ENCODE measurements around the gene BTBD7. TPM values are rescaled to one million over a fixed set of nuclear protein-coding genes. Genes with fewer than 3 reads are reported as not detected.
A peak's percentile ranks its signal among the peaks of the same experiment; 100 is the strongest.

The BTBD7 gene
- total RNA-seq, 2 experiments from 2014 or later: 12.5 to 12.6 TPM

DNA sequence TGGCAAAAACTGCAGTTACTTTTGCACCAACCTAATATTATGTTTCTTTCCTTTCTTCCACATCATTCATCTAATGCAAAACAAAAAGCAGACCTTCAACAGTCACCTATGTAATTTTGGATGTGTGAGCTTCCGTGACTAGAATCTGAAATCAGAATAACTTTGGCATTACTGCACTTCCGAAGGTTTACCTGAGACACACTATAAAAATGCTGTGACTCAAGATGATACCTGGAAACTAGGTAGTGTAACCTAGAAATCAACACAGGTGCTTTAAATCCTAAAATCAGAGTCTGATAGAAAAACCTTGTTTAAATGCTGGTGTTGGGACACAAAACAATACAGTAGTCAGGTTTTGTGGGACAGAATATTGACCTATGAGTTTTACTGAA, 2.2 kb downstream of the BTBD7 start:
- Mint-ChIP-seq H3K9me3 (no peaks in the 10 kb centered on the region), H3K27me3 (no peaks in the 10 kb centered on the region), H3K4me1 (ENCODE audit: low read depth) (peaks cover 68% of the 10 kb centered on the region), H3K27ac (no peak overlapping the region), H3K4me3 (peak overlapping the region; percentile 96), H3K36me3 (ENCODE audit: low read depth) (peaks cover 14% of the 10 kb centered on the region)
- Histone ChIP-seq H3K27ac (ENCODE audit: low read depth in 1 of 2, low read length in 2 of 2) (no peak overlapping the region), H3K27me3 (ENCODE audit: control insufficient read depth in 1 of 2, insufficient read depth in 2 of 2, low read length in 2 of 2) (no peaks in the 10 kb centered on the region), H3K9me3 (ENCODE audit: control insufficient read depth in 1 of 2, insufficient read depth in 1 of 2, low read length in 2 of 2) (no peaks in the 10 kb centered on the region), H3K4me1 (ENCODE audit: insufficient read depth, low read length) (peaks cover 23% of the 10 kb centered on the region), H3K4me3 (ENCODE audit: low read length) (no peak overlapping the region), H3K36me3 (ENCODE audit: insufficient read depth, low read length) (no peaks in the 10 kb centered on the region)
- TF ChIP-seq, protein P1, sequence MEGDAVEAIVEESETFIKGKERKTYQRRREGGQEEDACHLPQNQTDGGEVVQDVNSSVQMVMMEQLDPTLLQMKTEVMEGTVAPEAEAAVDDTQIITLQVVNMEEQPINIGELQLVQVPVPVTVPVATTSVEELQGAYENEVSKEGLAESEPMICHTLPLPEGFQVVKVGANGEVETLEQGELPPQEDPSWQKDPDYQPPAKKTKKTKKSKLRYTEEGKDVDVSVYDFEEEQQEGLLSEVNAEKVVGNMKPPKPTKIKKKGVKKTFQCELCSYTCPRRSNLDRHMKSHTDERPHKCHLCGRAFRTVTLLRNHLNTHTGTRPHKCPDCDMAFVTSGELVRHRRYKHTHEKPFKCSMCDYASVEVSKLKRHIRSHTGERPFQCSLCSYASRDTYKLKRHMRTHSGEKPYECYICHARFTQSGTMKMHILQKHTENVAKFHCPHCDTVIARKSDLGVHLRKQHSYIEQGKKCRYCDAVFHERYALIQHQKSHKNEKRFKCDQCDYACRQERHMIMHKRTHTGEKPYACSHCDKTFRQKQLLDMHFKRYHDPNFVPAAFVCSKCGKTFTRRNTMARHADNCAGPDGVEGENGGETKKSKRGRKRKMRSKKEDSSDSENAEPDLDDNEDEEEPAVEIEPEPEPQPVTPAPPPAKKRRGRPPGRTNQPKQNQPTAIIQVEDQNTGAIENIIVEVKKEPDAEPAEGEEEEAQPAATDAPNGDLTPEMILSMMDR (IDR thresholded peaks at IDR 0.05): no peak
- DNase-seq (no peak), ATAC-seq (ENCODE audit: poor library complexity) (no peak)
- ChIA-PET CTCF (no interaction called here), POLR2A (interaction anchor here (2.0 kb wide), 1 partner anchor 146 kb away, joined by 6 read pairs; the partner anchor contains the start of genes LYSET and MOAP1)
- intact Hi-C loops (cut with DNase I, micrococcal nuclease): loop anchor here (5.0 kb wide), 6 partner anchors 123 to 847 kb away; partner anchors contain the start of genes DDX24 (in 1 of the 2), GOLGA5 (in 1 of the 2), GON7 (in 1 of the 2) and IFI27L1 (in 1 of the 2)

DNA sequence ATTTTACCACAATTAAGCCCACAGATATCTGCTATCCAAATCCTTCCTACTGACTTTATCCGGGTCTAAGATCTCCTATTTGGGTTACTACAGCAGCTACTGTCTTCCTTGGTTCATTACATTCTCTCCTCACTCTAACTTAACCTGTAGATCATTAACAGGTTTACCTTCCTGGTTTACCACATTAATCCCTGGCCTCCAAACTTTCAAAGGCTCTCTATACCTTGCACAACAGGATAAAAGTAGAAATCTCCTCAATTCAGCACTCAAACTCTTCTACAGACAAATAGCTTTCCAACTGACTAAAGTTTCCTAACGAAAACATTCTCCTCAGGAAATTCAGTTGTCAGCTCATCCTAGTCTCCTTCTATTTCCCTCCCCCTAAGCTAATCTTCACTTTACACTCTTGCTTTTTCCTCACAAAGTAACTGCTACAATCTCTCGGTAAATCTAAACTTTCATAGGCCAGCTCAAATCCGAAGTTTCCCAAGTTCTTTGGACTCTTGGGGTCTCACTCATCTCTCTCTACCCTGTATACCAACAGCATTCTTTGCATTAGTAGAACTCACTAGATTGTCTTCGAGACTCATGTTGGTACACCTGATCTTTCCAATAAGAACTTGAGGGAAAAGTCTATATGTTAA, 2.7 kb downstream of the BTBD7 start:
- ChIA-PET POLR2A (no interaction called here), CTCF (no interaction called here)
- no peak for DNase-seq
- intact Hi-C loops (cut with DNase I, micrococcal nuclease): loop anchor here (5.0 kb wide), 6 partner anchors 123 to 847 kb away; partner anchors contain the start of genes DDX24 (in 1 of the 2), GOLGA5 (in 1 of the 2), GON7 (in 1 of the 2) and IFI27L1 (in 1 of the 2)
- H3K27ac Mint-ChIP-seq: no peak overlapping the region
- Histone ChIP-seq H3K9me3 (ENCODE audit: control insufficient read depth in 1 of 2, insufficient read depth in 1 of 2, low read length in 2 of 2) (no peaks in the 10 kb centered on the region), H3K27me3 (ENCODE audit: control insufficient read depth in 1 of 2, insufficient read depth in 2 of 2, low read length in 2 of 2) (no peaks in the 10 kb centered on the region), H3K27ac (ENCODE audit: low read depth in 1 of 2, low read length in 2 of 2) (no peak overlapping the region), H3K4me1 (ENCODE audit: insufficient read depth, low read length) (peaks cover 23% of the 10 kb centered on the region), H3K36me3 (ENCODE audit: insufficient read depth, low read length) (no peaks in the 10 kb centered on the region), H3K4me3 (ENCODE audit: low read length) (no peak overlapping the region)
- peaks cover 19% of the 10 kb centered on the region for H3K36me3 Mint-ChIP-seq (ENCODE audit: low read depth)
- no peaks in the 10 kb centered on the region for H3K27me3 Mint-ChIP-seq
- H3K9me3 Mint-ChIP-seq: no peaks in the 10 kb centered on the region
- peak overlapping the region; percentile 96 for H3K4me3 Mint-ChIP-seq
- no peak for ATAC-seq (ENCODE audit: poor library complexity)
- H3K4me1 Mint-ChIP-seq (ENCODE audit: low read depth): peaks cover 73% of the 10 kb centered on the region
- TF ChIP-seq, protein P1 (IDR thresholded peaks at IDR 0.05): no peak

DNA sequence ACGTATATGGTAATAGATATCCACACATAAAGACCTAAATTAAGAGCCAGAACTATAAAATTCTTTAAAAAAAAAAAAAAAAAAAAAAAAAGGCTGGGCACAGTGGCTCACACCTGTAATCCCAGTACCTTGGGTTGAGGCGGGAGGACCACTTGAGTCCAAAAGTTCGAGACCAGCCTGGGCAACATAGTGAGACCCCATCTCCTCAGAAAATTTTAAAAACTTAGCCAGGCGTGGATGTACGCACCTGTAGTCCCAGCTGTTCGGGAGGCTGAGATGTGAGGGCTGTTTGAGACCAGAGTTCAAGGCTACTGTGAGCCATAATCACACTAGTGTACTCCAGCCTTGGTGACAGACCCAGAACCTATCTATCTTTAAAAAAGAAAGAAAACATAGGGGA, 4.3 kb downstream of the BTBD7 start:
- peaks cover 73% of the 10 kb centered on the region for H3K4me1 Mint-ChIP-seq (ENCODE audit: low read depth)
- no peaks in the 10 kb centered on the region for H3K27me3 ChIP-seq (ENCODE audit: control insufficient read depth in 1 of 2, insufficient read depth in 2 of 2, low read length in 2 of 2)
- H3K27ac Mint-ChIP-seq: no peak overlapping the region
- peaks cover 32% of the 10 kb centered on the region for H3K36me3 Mint-ChIP-seq (ENCODE audit: low read depth)
- H3K36me3 ChIP-seq (ENCODE audit: insufficient read depth, low read length): peaks cover 6% of the 10 kb centered on the region
- intact Hi-C loops (cut with DNase I, micrococcal nuclease): no loop called here
- H3K27ac ChIP-seq (ENCODE audit: low read depth in 1 of 2, low read length in 2 of 2): no peak overlapping the region
- TF ChIP-seq, protein P1 (IDR thresholded peaks at IDR 0.05): no peak
- peaks cover 20% of the 10 kb centered on the region for H3K4me1 ChIP-seq (ENCODE audit: insufficient read depth, low read length)
- ATAC-seq (ENCODE audit: poor library complexity) (no peak), DNase-seq (no peak)
- no peaks in the 10 kb centered on the region for H3K9me3 ChIP-seq (ENCODE audit: control insufficient read depth in 1 of 2, insufficient read depth in 1 of 2, low read length in 2 of 2)
- H3K4me3 ChIP-seq (ENCODE audit: low read length): no peak overlapping the region
- ChIA-PET CTCF (interaction anchor here (1.1 kb wide), 1 partner anchor 10 kb away, joined by 3 read pairs; no protein-coding TSS in a partner anchor), POLR2A (no interaction called here)
- H3K9me3 Mint-ChIP-seq: no peaks in the 10 kb centered on the region
- H3K4me3 Mint-ChIP-seq: no peak overlapping the region
- no peaks in the 10 kb centered on the region for H3K27me3 Mint-ChIP-seq
